Forelimb muscle (tissue), 1 donor: ENCODE measurements around the gene ADAMTS14. TPM values are rescaled to one million over a fixed set of nuclear protein-coding genes. Genes with fewer than 3 reads are reported as not detected.

ENCODE experiments used
- polyA plus RNA-seq: library from polyadenylated mRNA; unstranded; fragments of 120-200 nt; gene quantifications from one replicate; pipeline ENCODE4 v1.2.1, GENCODE V29; 2013; ENCODE audit not compliant: insufficient read length

ADAMTS14 gene
- polyA plus RNA-seq, 1 donor, result 17.9 TPM

Other genes with a start within 250 kb of the ADAMTS14 start
- 0.46 TPM for gene NODAL, start 230.8 kb upstream of the ADAMTS14 start, polyA plus RNA-seq
- 15.2 TPM for gene PALD1, start 193.7 kb upstream of the ADAMTS14 start, polyA plus RNA-seq
- gene PRF1, start 69.8 kb upstream of the ADAMTS14 start, polyA plus RNA-seq, result 0.82 TPM
- gene TBATA, start 112.9 kb downstream of the ADAMTS14 start, polyA plus RNA-seq, result not detected
- gene SGPL1, start 143.4 kb downstream of the ADAMTS14 start, polyA plus RNA-seq, result 26.7 TPM
- gene PCBD1, start 216.1 kb downstream of the ADAMTS14 start, polyA plus RNA-seq, result 77.8 TPM